Trophoblast cell (in vitro differentiated cells and primary cell): ENCODE data around the gene FLNB.

Experiments
- DNase-seq, 2 donors: peaks; one replicate each; pipeline ENCODE4 v3.0.0-alpha.2; 2016
- H2AFZ ChIP-seq: 2 replicates; pipeline ENCODE4 v1.6.1; 2013; ENCODE audit warnings: low read length, moderate library complexity, mild to moderate bottlenecking; ENCODE audit not compliant: insufficient read depth, poor library complexity
- H2AK5ac ChIP-seq: 2 replicates; pipeline ENCODE4 v1.6.1; 2013; ENCODE audit warnings: mild to moderate bottlenecking, low read length
- H2BK120ac ChIP-seq: 2 replicates; pipeline ENCODE4 v1.6.1; 2013; ENCODE audit warnings: low read length, mild to moderate bottlenecking, moderate library complexity; ENCODE audit not compliant: insufficient read depth, poor library complexity
- H2BK12ac ChIP-seq: 2 replicates; pipeline ENCODE4 v1.6.1; 2013; ENCODE audit warnings: mild to moderate bottlenecking, low read length, moderate library complexity
- H2BK5ac ChIP-seq: 2 replicates; pipeline ENCODE4 v1.6.1; 2013; ENCODE audit warnings: low read length, low read depth, moderate library complexity, mild to moderate bottlenecking; ENCODE audit not compliant: poor library complexity
- H3K14ac ChIP-seq: 2 replicates; pipeline ENCODE4 v1.6.1; 2013; ENCODE audit warnings: mild to moderate bottlenecking, low read length
- H3K18ac ChIP-seq: 2 replicates; pipeline ENCODE4 v1.6.1; 2013; ENCODE audit warnings: mild to moderate bottlenecking, low read length
- H3K23ac ChIP-seq: 2 replicates; pipeline ENCODE4 v1.6.1; 2013; ENCODE audit warnings: low read length
- H3K27ac ChIP-seq: 2 replicates; pipeline ENCODE4 v1.5.1; 2013; ENCODE audit warnings: low read depth, mild to moderate bottlenecking, inconsistent platforms, low read length, moderate library complexity
- H3K27me3 ChIP-seq: 2 replicates; pipeline ENCODE4 v1.6.1; 2013; ENCODE audit warnings: inconsistent platforms, mild to moderate bottlenecking, low read length, moderate library complexity; ENCODE audit not compliant: insufficient read depth
- H3K36me3 ChIP-seq, 2 experiments: 1 replicate in 1 of 2; 2 replicates in 1 of 2; pipeline ENCODE4 v1.6.1; 2013; ENCODE audit warnings: low read length in 2 of 2, mild to moderate bottlenecking in 2 of 2, moderate library complexity in 1 of 2; ENCODE audit not compliant: insufficient read depth in 2 of 2, control insufficient read depth in 1 of 2
- H3K4ac ChIP-seq: 2 replicates; pipeline ENCODE4 v1.6.1; 2013; ENCODE audit warnings: low read depth, mild to moderate bottlenecking, low read length, moderate library complexity
- H3K4me1 ChIP-seq, 2 experiments: 1 replicate in 1 of 2; 2 replicates in 1 of 2; pipeline ENCODE4 v1.6.1; 2013; ENCODE audit warnings: low read length in 2 of 2, mild to moderate bottlenecking in 2 of 2, moderate library complexity in 1 of 2; ENCODE audit not compliant: insufficient read depth in 2 of 2, control insufficient read depth in 1 of 2
- H3K4me2 ChIP-seq: 2 replicates; pipeline ENCODE4 v1.6.1; 2013; ENCODE audit warnings: inconsistent platforms, mild to moderate bottlenecking, low read length, moderate library complexity
- H3K4me3 ChIP-seq: 2 replicates; pipeline ENCODE4 v1.5.1; 2013; ENCODE audit warnings: mild to moderate bottlenecking, low read depth, low read length, inconsistent platforms
- H3K79me1 ChIP-seq: one replicate; pipeline ENCODE4 v1.6.1; 2013; ENCODE audit warnings: low read length
- H3K79me2 ChIP-seq: 2 replicates; pipeline ENCODE4 v1.6.1; 2013; ENCODE audit warnings: low read length, mild to moderate bottlenecking; ENCODE audit not compliant: control insufficient read depth, insufficient read depth, poor library complexity
- H3K9ac ChIP-seq: 2 replicates; pipeline ENCODE4 v1.6.1; 2013; ENCODE audit warnings: mild to moderate bottlenecking, low read length
- H3K9me3 ChIP-seq: 2 replicates; pipeline ENCODE4 v1.6.1; 2013; ENCODE audit warnings: low read depth, mild to moderate bottlenecking, control low read depth, inconsistent platforms, low read length; ENCODE audit not compliant: insufficient read depth
- H4K12ac ChIP-seq: 2 replicates; pipeline ENCODE4 v1.6.1; 2013; ENCODE audit warnings: low read depth, mild to moderate bottlenecking, low read length, moderate library complexity
- H4K8ac ChIP-seq: 2 replicates; pipeline ENCODE4 v1.6.1; 2013; ENCODE audit warnings: low read depth, mild to moderate bottlenecking, low read length, moderate library complexity
- H4K91ac ChIP-seq: one replicate; pipeline ENCODE4 v1.6.1; 2013; ENCODE audit warnings: low read depth, mild to moderate bottlenecking, low read length, moderate library complexity
- WGBS: extraction: QIAGEN DNeasy Blood & Tissue Kit; methylation state at CpG from one replicate; pipeline ENCODE4 v1.1.7; 2013; ENCODE audit warnings: missing lambda C conversion rate; ENCODE audit not compliant: insufficient read length, insufficient coverage; ENCODE audit errors: extremely low coverage; 5-methylcytosine and 5-hydroxymethylcytosine counted together

The FLNB gene

DNA sequence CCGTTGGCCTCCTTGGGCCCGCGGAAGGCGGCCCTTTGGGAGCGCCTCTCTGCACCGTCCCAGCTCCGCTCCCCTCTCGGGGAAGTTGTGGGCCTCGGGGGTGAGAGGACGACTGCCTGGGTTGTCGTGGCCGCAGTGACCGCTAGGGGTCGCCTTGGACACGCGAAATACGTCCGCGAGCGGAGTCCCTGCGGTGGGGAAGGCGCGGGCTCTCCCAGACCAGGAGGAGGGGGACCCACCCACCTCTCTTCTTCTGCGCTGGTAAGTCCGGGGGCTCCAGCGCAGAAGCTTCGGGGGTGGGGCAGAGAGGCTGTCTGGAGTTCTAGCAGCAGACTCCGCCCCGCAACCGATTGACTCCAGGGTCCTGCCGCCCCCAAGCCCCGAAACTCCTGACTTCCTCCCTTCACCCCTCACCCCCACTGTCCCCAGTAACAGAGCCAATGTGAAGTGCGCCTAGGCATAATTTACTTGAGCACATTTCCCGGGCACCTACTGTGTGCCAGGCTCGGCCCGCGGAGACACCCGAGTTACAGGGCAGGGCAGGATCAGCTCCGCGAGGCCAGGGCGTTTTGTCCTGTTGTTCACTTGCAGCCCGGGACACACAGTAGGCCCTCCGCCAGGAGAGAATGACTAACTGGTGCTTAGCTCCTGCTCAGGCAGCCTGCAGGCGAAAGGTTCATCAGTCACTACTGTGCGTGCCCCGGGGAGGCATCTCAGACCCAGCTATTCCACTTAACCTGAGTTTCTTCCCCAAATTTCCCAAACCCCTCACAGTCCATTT is 169.7 kb downstream of the FLNB start:
- H3K18ac ChIP-seq: no peak overlapping the region
- no peak overlapping the region for H3K23ac ChIP-seq
- no peaks in the 10 kb centered on the region for H3K27me3 ChIP-seq
- H3K79me2 ChIP-seq: no peaks in the 10 kb centered on the region
- no peak overlapping the region for H3K4ac ChIP-seq
- H3K36me3 ChIP-seq: no peaks in the 10 kb centered on the region
- peak; percentile 71 to 88 for DNase-seq
- peak overlapping the region; percentile 66 for H2BK12ac ChIP-seq
- H2BK5ac ChIP-seq: no peak overlapping the region
- H3K9me3 ChIP-seq: peaks cover 2% of the 10 kb centered on the region
- no peak overlapping the region for H3K14ac ChIP-seq
- H4K8ac ChIP-seq: peak overlapping the region; percentile 74
- H2AK5ac ChIP-seq: no peak overlapping the region
- H3K4me1 ChIP-seq: peaks cover 7% of the 10 kb centered on the region in 2 experiments
- H3K4me2 ChIP-seq: peak overlapping the region; percentile 70
- peak overlapping the region; percentile 51 for H2AFZ ChIP-seq
- WGBS: no CpG with 5 or more reads among the region's 46 CpGs
- no peak overlapping the region for H3K27ac ChIP-seq
- H2BK120ac ChIP-seq: no peak overlapping the region
- peak overlapping the region; percentile 55 for H4K91ac ChIP-seq
- H4K12ac ChIP-seq: peak overlapping the region; percentile 66
- no peak overlapping the region for H3K4me3 ChIP-seq
- H3K79me1 ChIP-seq: peaks cover 3% of the 10 kb centered on the region
- H3K9ac ChIP-seq: no peak overlapping the region

DNA sequence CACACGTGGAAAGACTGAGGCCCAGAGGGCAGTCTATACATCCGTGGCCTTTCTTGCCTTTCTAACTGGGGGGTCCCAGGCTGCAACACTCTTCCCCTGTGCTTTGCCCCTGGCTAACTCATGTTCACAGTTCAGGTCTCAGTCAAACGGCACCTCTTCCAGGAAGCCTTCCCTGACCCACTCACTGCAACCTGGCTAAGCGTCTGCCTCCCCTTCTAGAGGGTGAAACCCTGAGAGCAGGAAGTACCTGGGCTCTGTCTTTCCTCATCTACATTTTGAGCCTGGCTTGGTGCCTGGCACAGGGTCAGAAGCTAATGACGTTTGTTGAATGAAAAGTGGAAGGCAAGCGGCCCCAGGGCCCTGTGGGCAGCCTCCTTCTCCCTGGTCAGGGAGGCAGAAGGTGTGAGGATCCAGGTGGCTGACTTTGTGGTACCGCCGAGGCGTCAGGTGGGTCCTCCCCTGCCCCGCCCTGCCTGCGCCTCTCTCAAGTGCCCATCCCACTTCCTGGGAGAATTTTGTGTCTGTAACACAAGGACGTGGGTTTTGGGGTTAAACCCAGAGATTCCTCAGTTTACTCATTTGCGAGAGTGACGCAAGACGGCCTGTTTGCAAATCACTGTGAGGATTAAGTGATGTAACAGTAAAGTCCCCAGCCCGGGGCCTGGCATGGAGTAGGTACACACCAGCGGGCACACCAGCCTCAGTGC is 170.5 kb downstream of the FLNB start:
- H3K27ac ChIP-seq: no peak overlapping the region
- no peak overlapping the region for H2AK5ac ChIP-seq
- H3K79me1 ChIP-seq: peaks cover 3% of the 10 kb centered on the region
- H3K4ac ChIP-seq: no peak overlapping the region
- H2BK12ac ChIP-seq: no peak overlapping the region
- no peaks in the 10 kb centered on the region for H3K36me3 ChIP-seq
- H4K12ac ChIP-seq: no peak overlapping the region
- no peak overlapping the region for H3K4me3 ChIP-seq
- no peak overlapping the region for H3K14ac ChIP-seq
- H2BK120ac ChIP-seq: no peak overlapping the region
- H3K27me3 ChIP-seq: no peaks in the 10 kb centered on the region
- no peak overlapping the region for H2BK5ac ChIP-seq
- DNase-seq: no peak
- no peak overlapping the region for H2AFZ ChIP-seq
- H3K18ac ChIP-seq: no peak overlapping the region
- no peak overlapping the region for H3K9ac ChIP-seq
- no peak overlapping the region for H4K91ac ChIP-seq
- no peak overlapping the region for H3K4me2 ChIP-seq
- H3K79me2 ChIP-seq: no peaks in the 10 kb centered on the region
- no peak overlapping the region for H3K23ac ChIP-seq
- WGBS: no CpG with 5 or more reads among the region's 17 CpGs
- peaks cover 2% of the 10 kb centered on the region for H3K9me3 ChIP-seq
- H3K4me1 ChIP-seq: peaks cover 7% of the 10 kb centered on the region in 2 experiments
- H4K8ac ChIP-seq: no peak overlapping the region

DNA sequence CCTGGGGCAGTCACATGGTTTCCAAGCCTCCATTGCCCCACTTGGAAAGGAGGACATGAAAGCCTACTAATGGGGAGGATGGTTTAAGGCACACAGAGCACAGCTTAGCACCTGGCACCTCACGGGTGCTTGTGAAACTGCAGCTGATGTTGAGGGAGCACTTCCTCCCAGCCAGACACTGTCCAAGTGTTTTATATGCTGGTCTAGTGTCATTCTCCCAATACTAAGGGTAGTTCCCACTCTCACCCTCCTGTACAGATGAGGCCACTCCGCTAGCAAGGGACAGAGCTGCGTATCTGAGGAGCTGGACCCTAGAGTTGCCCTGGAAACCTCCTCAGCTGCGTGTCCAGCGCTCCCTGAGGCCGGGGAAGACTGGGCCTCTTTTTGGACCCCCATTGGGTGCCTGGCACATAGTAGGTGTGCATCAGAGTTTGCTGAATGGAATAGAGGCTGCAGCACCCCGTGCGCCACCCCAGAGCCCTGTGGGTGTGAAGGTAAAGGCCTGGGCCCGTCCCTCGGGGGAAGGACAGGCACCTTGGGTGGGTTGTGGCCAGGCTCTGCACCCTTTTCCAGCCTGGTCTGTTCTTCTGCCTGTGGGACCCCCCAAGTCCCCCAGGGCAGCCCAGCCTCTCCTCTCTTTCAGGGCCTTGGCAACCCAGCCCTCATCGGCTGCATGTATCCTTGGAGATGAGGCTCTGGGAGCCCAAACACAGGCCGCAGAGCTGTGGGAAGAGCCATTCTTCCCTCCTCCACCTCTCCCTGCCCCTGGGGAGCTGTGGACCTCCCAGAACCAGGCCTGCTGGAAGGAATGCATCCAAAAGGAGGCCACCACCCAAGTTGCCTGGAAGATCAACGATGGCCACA is 171.2 kb downstream of the FLNB start:
- H2BK12ac ChIP-seq: no peak overlapping the region
- no peaks in the 10 kb centered on the region for H3K79me2 ChIP-seq
- no peak overlapping the region for H2BK5ac ChIP-seq
- no peak overlapping the region for H3K4me2 ChIP-seq
- H3K36me3 ChIP-seq: no peaks in the 10 kb centered on the region
- no peak overlapping the region for H2AFZ ChIP-seq
- H3K79me1 ChIP-seq: peaks cover 3% of the 10 kb centered on the region
- WGBS: no CpG with 5 or more reads among the region's 13 CpGs
- no peak overlapping the region for H2BK120ac ChIP-seq
- H3K4ac ChIP-seq: no peak overlapping the region
- no peak overlapping the region for H3K9ac ChIP-seq
- peaks cover 2% of the 10 kb centered on the region for H3K9me3 ChIP-seq
- H3K27ac ChIP-seq: no peak overlapping the region
- H3K23ac ChIP-seq: no peak overlapping the region
- no peak overlapping the region for H4K12ac ChIP-seq
- H3K14ac ChIP-seq: no peak overlapping the region
- no peaks in the 10 kb centered on the region for H3K27me3 ChIP-seq
- no peak overlapping the region for H4K8ac ChIP-seq
- H2AK5ac ChIP-seq: no peak overlapping the region
- peaks cover 7% of the 10 kb centered on the region in 2 experiments for H3K4me1 ChIP-seq
- no peak for DNase-seq
- no peak overlapping the region for H4K91ac ChIP-seq
- H3K4me3 ChIP-seq: no peak overlapping the region
- H3K18ac ChIP-seq: no peak overlapping the region

DNA sequence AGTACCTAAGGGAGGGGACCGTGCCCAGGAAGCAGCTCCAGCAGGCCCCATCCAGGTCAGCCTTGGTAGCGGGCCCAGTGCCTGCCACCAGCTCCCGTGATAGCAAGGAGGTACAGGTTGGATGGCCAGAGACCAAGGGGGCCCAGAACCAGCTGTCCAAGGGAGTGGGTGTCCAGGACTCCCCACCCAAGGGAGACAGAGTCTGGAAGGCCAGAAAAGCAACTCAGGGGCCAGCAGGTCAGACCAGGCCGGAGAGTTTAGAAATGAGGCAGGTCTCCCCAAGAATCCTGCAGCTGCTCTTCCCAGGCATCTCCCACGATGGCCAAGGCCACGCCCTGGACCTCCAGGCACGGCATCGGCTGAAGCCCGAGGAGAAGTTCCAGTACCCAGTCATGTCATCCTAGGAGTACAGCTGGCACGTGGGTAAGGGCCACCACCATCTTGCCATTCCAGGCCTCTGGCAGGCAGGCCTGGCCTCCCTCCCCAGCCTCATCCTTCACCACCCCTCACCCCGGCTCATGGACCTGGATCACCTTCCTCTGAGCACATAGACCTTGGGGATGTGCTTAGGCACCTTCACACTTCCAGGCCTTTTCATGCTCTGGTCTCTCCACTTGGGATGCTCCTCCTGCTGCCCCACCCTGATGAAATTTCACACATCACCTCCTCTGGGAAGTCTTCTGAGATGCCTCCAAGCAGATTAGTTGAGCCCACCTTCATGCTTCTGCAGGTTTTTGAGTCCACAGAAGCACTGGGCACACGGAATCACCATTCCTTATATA is 172.1 kb downstream of the FLNB start:
- Histone ChIP-seq H3K18ac (no peak overlapping the region), H3K79me2 (no peaks in the 10 kb centered on the region), H3K4me1 (peaks cover 7% of the 10 kb centered on the region in 2 experiments), H3K79me1 (peaks cover 3% of the 10 kb centered on the region), H3K27me3 (no peaks in the 10 kb centered on the region), H3K14ac (no peak overlapping the region), H2BK120ac (no peak overlapping the region), H2BK5ac (no peak overlapping the region), H3K4me2 (no peak overlapping the region), H4K91ac (no peak overlapping the region), H3K9ac (no peak overlapping the region), H3K23ac (no peak overlapping the region), H2AK5ac (no peak overlapping the region), H2AFZ (no peak overlapping the region), H3K4ac (no peak overlapping the region), H3K36me3 (no peaks in the 10 kb centered on the region), H3K9me3 (peaks cover 2% of the 10 kb centered on the region), H4K12ac (no peak overlapping the region), H3K27ac (no peak overlapping the region), H3K4me3 (no peak overlapping the region), H2BK12ac (no peak overlapping the region), H4K8ac (no peak overlapping the region)
- DNase-seq: no peak
- no CpG with 5 or more reads among the region's 12 CpGs for WGBS
